Hepatocyte (in vitro differentiated cells): Measurements from ENCODE around the gene LRRTM3. TPM values are rescaled to one million over a fixed set of nuclear protein-coding genes. Genes with fewer than 3 reads are reported as not detected.

Experiments
- DNase-seq: peaks from one replicate; pipeline ENCODE4 v3.0.0-alpha.2; 2016; ENCODE audit warnings: low spot score
- H2AFZ ChIP-seq: fragments of 200-600 bp; sonication (generic); 2 replicates; pipeline ENCODE4 v1.6.0; 2016; ENCODE audit warnings: antibody characterized with exemption, mild to moderate bottlenecking
- H3K27ac ChIP-seq: fragments of 200-600 bp; sonication (generic); 2 replicates; pipeline ENCODE4 v1.5.1; 2016; ENCODE audit warnings: mild to moderate bottlenecking
- H3K27me3 ChIP-seq: fragments of 200-600 bp; sonication (generic); 2 replicates; pipeline ENCODE4 v1.6.1; 2016
- H3K36me3 ChIP-seq: fragments of 200-600 bp; sonication (generic); replicated peaks from 2 replicates; pipeline ENCODE4 v1.5.1; 2016; ENCODE audit warnings: low read depth; ENCODE audit not compliant: insufficient read depth
- H3K4me1 ChIP-seq: fragments of 200-600 bp; sonication (generic); 2 replicates; pipeline ENCODE4 v1.5.1; 2016; ENCODE audit warnings: mild to moderate bottlenecking, moderate library complexity; ENCODE audit not compliant: insufficient read depth
- H3K4me2 ChIP-seq: fragments of 200-600 bp; sonication (generic); 2 replicates; pipeline ENCODE4 v1.6.0; 2016
- H3K4me3 ChIP-seq: fragments of 200-600 bp; sonication (generic); 2 replicates; pipeline ENCODE4 v1.5.1; 2016; ENCODE audit warnings: mild to moderate bottlenecking
- H3K79me2 ChIP-seq: fragments of 200-600 bp; sonication (generic); 2 replicates; pipeline ENCODE4 v1.6.0; 2017; ENCODE audit warnings: mild to moderate bottlenecking
- H3K9me2 ChIP-seq: fragments of 200-600 bp; sonication (generic); replicated peaks from 2 replicates; pipeline ENCODE4 v1.6.0; 2017; ENCODE audit warnings: mild to moderate bottlenecking; ENCODE audit not compliant: insufficient read depth
- H3K9me3 ChIP-seq: fragments of 200-600 bp; sonication (generic); 2 replicates; pipeline ENCODE4 v1.5.1; 2016; ENCODE audit warnings: low read depth, mild to moderate bottlenecking
- H4K20me1 ChIP-seq: fragments of 200-600 bp; sonication (generic); 2 replicates; pipeline ENCODE4 v1.6.0; 2016; ENCODE audit warnings: mild to moderate bottlenecking; ENCODE audit not compliant: insufficient read depth, poor library complexity, severe bottlenecking
- EZH2 ChIP-seq: fragments of 200-600 bp; sonication (generic); IDR thresholded peaks from 2 replicates; pipeline ENCODE4 v1.6.1; 2016; ENCODE audit warnings: antibody characterized with exemption, mild to moderate bottlenecking, borderline replicate concordance
- EZH2phosphoT487 ChIP-seq: fragments of 200-600 bp; sonication (generic); IDR thresholded peaks from one replicate; pipeline ENCODE4 v1.6.1; 2018; ENCODE audit warnings: antibody characterized with exemption, mild to moderate bottlenecking, low read depth, moderate library complexity; ENCODE audit not compliant: unreplicated experiment, severe bottlenecking
- WGBS: methylation state at CpG from one replicate; pipeline ENCODE4 v1.1.6; 2016; ENCODE audit warnings: low lambda C conversion rate; ENCODE audit errors: missing lambda C conversion rate; 5-methylcytosine and 5-hydroxymethylcytosine counted together
- polyA plus RNA-seq: library from polyadenylated mRNA; unstranded; fragments of >200 nt; fragmentation: Nextera tagmentation; extraction: Ambion mirVana; gene quantifications from 2 replicates; pipeline ENCODE4 v1.2.1, GENCODE V29; 2016
- total RNA-seq: library from RNA; depleted of rRNA; stranded (reverse); fragments of >200 nt; gene quantifications from 2 replicates; pipeline ENCODE4 v1.2.3, GENCODE V29; 2014
- TF ChIP-seq, protein P1 (sequence below): fragments of 200-600 bp; sonication (generic); IDR thresholded peaks from 2 replicates; pipeline ENCODE4 v1.5.1; 2016; ENCODE audit warnings: antibody characterized with exemption, mild to moderate bottlenecking; ENCODE audit not compliant: poor library complexity

LRRTM3 gene
- total and polyA plus RNA-seq, 2 experiments from 2014 or later: 0.68 to 0.77 TPM

DNA sequence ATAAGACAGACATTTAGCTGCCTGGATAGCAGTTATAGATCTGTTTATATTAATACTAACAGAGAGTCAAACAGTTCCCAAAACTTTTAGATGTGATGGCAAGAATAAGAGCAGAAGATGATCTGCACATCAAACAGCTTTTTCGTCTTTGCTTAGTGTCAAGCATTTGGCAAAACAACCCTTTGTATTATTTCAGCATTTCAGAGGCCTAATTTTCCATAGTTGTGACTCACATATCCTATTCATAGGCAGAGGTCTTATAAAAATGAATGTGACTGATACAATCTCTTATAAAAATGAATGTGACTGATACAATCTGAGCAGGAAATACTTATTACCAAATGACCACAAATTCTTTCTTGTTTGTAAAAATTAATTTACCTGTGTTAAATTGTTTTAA is 71.2 kb downstream of the LRRTM3 start:
- H4K20me1 ChIP-seq: no peaks in the 10 kb centered on the region
- no peak for TF ChIP-seq EZH2phosphoT487
- TF ChIP-seq EZH2: no peak
- TF ChIP-seq, protein P1, sequence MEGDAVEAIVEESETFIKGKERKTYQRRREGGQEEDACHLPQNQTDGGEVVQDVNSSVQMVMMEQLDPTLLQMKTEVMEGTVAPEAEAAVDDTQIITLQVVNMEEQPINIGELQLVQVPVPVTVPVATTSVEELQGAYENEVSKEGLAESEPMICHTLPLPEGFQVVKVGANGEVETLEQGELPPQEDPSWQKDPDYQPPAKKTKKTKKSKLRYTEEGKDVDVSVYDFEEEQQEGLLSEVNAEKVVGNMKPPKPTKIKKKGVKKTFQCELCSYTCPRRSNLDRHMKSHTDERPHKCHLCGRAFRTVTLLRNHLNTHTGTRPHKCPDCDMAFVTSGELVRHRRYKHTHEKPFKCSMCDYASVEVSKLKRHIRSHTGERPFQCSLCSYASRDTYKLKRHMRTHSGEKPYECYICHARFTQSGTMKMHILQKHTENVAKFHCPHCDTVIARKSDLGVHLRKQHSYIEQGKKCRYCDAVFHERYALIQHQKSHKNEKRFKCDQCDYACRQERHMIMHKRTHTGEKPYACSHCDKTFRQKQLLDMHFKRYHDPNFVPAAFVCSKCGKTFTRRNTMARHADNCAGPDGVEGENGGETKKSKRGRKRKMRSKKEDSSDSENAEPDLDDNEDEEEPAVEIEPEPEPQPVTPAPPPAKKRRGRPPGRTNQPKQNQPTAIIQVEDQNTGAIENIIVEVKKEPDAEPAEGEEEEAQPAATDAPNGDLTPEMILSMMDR: no peak
- H3K36me3 ChIP-seq: no peaks in the 10 kb centered on the region
- no peak overlapping the region for H3K4me3 ChIP-seq
- no peak overlapping the region for H3K27ac ChIP-seq
- no peaks in the 10 kb centered on the region for H3K9me2 ChIP-seq
- H3K9me3 ChIP-seq: no peaks in the 10 kb centered on the region
- no peaks in the 10 kb centered on the region for H3K27me3 ChIP-seq
- WGBS: 81% methylated on average over 1 of the region's 1 CpG
- DNase-seq: no peak
- H3K4me1 ChIP-seq: no peaks in the 10 kb centered on the region
- H2AFZ ChIP-seq: no peak overlapping the region
- H3K4me2 ChIP-seq: no peak overlapping the region
- H3K79me2 ChIP-seq: no peaks in the 10 kb centered on the region

DNA sequence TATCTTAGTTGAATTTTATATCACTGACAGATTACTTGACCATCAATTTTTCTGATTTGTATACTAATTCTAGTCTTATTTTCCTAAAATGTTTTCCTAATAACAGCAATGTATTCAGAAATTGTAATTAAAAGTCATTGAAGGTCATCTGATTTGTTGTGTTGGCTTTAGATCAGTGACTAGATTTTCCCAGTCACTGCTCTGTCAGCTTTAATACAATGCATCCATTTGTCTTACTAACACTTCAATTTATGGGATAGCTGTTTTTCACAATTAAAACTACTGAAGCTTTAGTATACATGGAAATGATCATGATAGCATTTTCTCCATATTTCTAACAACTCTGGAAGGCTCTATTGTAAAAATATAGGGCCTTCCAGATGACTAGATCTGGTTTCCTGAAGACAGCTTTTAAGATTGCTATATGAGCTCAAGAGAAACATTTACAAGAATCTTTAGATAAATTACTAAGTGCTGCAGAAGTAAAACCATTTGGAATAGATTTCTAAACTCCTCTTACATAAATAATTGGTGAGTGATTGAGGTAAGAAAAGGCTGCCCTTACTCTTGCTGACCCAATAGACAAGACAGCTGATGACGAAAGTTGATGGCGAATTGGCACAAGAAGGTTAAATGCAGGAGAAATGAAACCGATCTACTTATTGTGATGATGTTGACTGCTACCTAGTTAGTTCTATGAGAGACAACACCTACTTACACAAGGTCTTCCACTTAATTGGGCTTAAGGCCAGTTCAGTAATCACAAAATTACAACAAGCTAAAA is 74.1 kb downstream of the LRRTM3 start:
- no peaks in the 10 kb centered on the region for H3K9me2 ChIP-seq
- no peaks in the 10 kb centered on the region for H3K36me3 ChIP-seq
- TF ChIP-seq EZH2phosphoT487 (no peak), EZH2 (no peak)
- TF ChIP-seq, protein P1: no peak
- H3K9me3 ChIP-seq: no peaks in the 10 kb centered on the region
- H4K20me1 ChIP-seq: no peaks in the 10 kb centered on the region
- no peak overlapping the region for H3K4me3 ChIP-seq
- H3K27me3 ChIP-seq: no peaks in the 10 kb centered on the region
- H3K4me2 ChIP-seq: no peak overlapping the region
- no peak overlapping the region for H2AFZ ChIP-seq
- H3K4me1 ChIP-seq: no peaks in the 10 kb centered on the region
- no peak overlapping the region for H3K27ac ChIP-seq
- WGBS: 85% methylated on average over 3 of the region's 3 CpGs
- no peak for DNase-seq
- H3K79me2 ChIP-seq: no peaks in the 10 kb centered on the region

GRCh38 chr10:67004690-67005089 is 78.9 kb downstream of the LRRTM3 start:
- no peak for DNase-seq
- Histone ChIP-seq H3K27me3 (no peaks in the 10 kb centered on the region), H3K27ac (no peak overlapping the region), H3K4me3 (no peak overlapping the region), H2AFZ (no peak overlapping the region), H3K9me3 (no peaks in the 10 kb centered on the region), H3K79me2 (no peaks in the 10 kb centered on the region), H3K4me1 (no peaks in the 10 kb centered on the region), H3K9me2 (no peaks in the 10 kb centered on the region), H3K4me2 (no peak overlapping the region), H4K20me1 (no peaks in the 10 kb centered on the region), H3K36me3 (no peaks in the 10 kb centered on the region)
- TF ChIP-seq EZH2: no peak
- TF ChIP-seq, protein P1: no peak
- no peak for TF ChIP-seq EZH2phosphoT487
- WGBS: 96% methylated on average over 2 of the region's 2 CpGs
